Epidermal melanocyte (primary cell): ENCODE data around the gene HDAC1.

Experiments used
- DNase-seq: peaks from one replicate; pipeline ENCODE4 v3.0.0; 2011; ENCODE audit warnings: low spot score; ENCODE audit not compliant: insufficient read length

The HDAC1 gene

GRCh38 chr1:32327204-32327603 is 35.3 kb downstream of the HDAC1 start:
- no peak for DNase-seq

- DNase-seq: no peak
Observed at GRCh38 chr1:32329931-32330466, 38.1 kb downstream of the HDAC1 start.

GRCh38 chr1:32330558-32331151 is 38.8 kb downstream of the HDAC1 start:
- no peak for DNase-seq

- DNase-seq: no peak
Observed at GRCh38 chr1:32331549-32331948, 39.7 kb downstream of the HDAC1 start.

GRCh38 chr1:32332290-32333079 is 40.6 kb downstream of the HDAC1 start:
- DNase-seq: no peak

GRCh38 chr1:32333251-32333963 is 41.5 kb downstream of the HDAC1 start:
- no peak for DNase-seq

GRCh38 chr1:32334274-32334861 is 42.5 kb downstream of the HDAC1 start:
- no peak for DNase-seq

- DNase-seq: no peak
Observed at GRCh38 chr1:32334864-32335534, 43.1 kb downstream of the HDAC1 start.

GRCh38 chr1:32335535-32335789 is 43.6 kb downstream of the HDAC1 start:
- no peak for DNase-seq

- DNase-seq: no peak
Observed at GRCh38 chr1:32335790-32336590, 44.1 kb downstream of the HDAC1 start, which contains the start of gene MARCKSL1. MARCKSL1 (minus strand) TSS chr1:32336233; CDS start chr1:32336033, 200 bp downstream.

GRCh38 chr1:32336591-32336932 is 44.7 kb downstream of the HDAC1 start:
- DNase-seq: no peak

- no peak for DNase-seq
Observed at GRCh38 chr1:32336963-32337675, 45.2 kb downstream of the HDAC1 start.

GRCh38 chr1:32337855-32338636 is 46.2 kb downstream of the HDAC1 start:
- peak; percentile 59 for DNase-seq

- DNase-seq: no peak
Observed at GRCh38 chr1:32338637-32339145, 46.8 kb downstream of the HDAC1 start.

GRCh38 chr1:32339363-32339978 is 47.6 kb downstream of the HDAC1 start:
- no peak for DNase-seq

- DNase-seq: no peak
Observed at GRCh38 chr1:32341186-32341757, 49.4 kb downstream of the HDAC1 start.

GRCh38 chr1:32341971-32342370 is 50.1 kb downstream of the HDAC1 start:
- no peak for DNase-seq

GRCh38 chr1:32342704-32343103 is 50.8 kb downstream of the HDAC1 start:
- DNase-seq: no peak
